ENCODE measurements around the gene SEC24C.

- TF ChIP-seq CTCF (IDR thresholded peaks at IDR 0.05; ENCODE audit: insufficient read depth, low read length) = no peak
- no peak for TF ChIP-seq POLR2AphosphoS5 (IDR thresholded peaks at IDR 0.05; ENCODE audit: low read depth)
These were observed 36.1 kb downstream of the SEC24C start for GRCh38 chr10:73780301-73780700.

All from HL-60 (cell line).